Type B pancreatic cell (in vitro differentiated cells): ENCODE data around the gene SNTG2. TPM values are rescaled to one million over a fixed set of nuclear protein-coding genes. Genes with fewer than 3 reads are reported as not detected.

Experiments used
- DNase-seq: peaks from one replicate; pipeline ENCODE4 v3.0.0; 2021; ENCODE audit warnings: mixed read lengths; ENCODE audit not compliant: unreplicated experiment; ENCODE audit errors: extremely low spot score
- H3K27ac Mint-ChIP-seq: 2 replicates; pipeline ENCODE4 v1.8.0; 2021; ENCODE audit warnings: mild to moderate bottlenecking, mixed read lengths
- H3K27me3 Mint-ChIP-seq: 2 replicates; pipeline ENCODE4 v1.8.0; 2021; ENCODE audit warnings: mixed read lengths
- H3K36me3 Mint-ChIP-seq: 2 replicates; pipeline ENCODE4 v1.8.0; 2021; ENCODE audit warnings: mixed read lengths
- H3K4me1 Mint-ChIP-seq: one replicate; pipeline ENCODE4 v1.8.0; 2021; ENCODE audit warnings: mixed read lengths; ENCODE audit not compliant: unreplicated experiment
- H3K4me3 Mint-ChIP-seq: 2 replicates; pipeline ENCODE4 v1.8.0; 2021; ENCODE audit warnings: mild to moderate bottlenecking, mixed read lengths
- H3K9me3 Mint-ChIP-seq: 2 replicates; pipeline ENCODE4 v1.8.0; 2021; ENCODE audit warnings: mixed read lengths
- CTCF ChIP-seq: fragments of 200-600 bp; sonication (generic); conservative IDR thresholded peaks from 2 replicates; pipeline ENCODE4 v1.5.0; 2021; ENCODE audit warnings: antibody characterized with exemption, mild to moderate bottlenecking
- total RNA-seq: library from RNA; stranded (reverse); gene quantifications from 2 replicates; pipeline ENCODE4 v1.2.1, GENCODE V29; 2021; ENCODE audit warnings: low replicate concordance

Gene SNTG2
- total RNA-seq, 1 donor from 2014 or later: 1.1 TPM

- TF ChIP-seq CTCF: no peak
- Mint-ChIP-seq H3K36me3 (no peaks in the 10 kb centered on the region), H3K4me1 (no peaks in the 10 kb centered on the region), H3K4me3 (no peak overlapping the region), H3K27ac (no peak overlapping the region), H3K27me3 (peaks cover 8% of the 10 kb centered on the region), H3K9me3 (no peaks in the 10 kb centered on the region)
- no peak for DNase-seq
Observed at GRCh38 chr2:1310866-1311265, 360.2 kb downstream of the SNTG2 start.

- no peaks in the 10 kb centered on the region for H3K36me3 Mint-ChIP-seq
- H3K27ac Mint-ChIP-seq: no peak overlapping the region
- TF ChIP-seq CTCF: no peak
- no peaks in the 10 kb centered on the region for H3K4me1 Mint-ChIP-seq
- H3K9me3 Mint-ChIP-seq: no peaks in the 10 kb centered on the region
- peaks cover 3% of the 10 kb centered on the region for H3K27me3 Mint-ChIP-seq
- DNase-seq: no peak
- no peak overlapping the region for H3K4me3 Mint-ChIP-seq
Observed at GRCh38 chr2:1313240-1313924, 362.7 kb downstream of the SNTG2 start.

- H3K9me3 Mint-ChIP-seq: no peaks in the 10 kb centered on the region
- H3K4me1 Mint-ChIP-seq: no peaks in the 10 kb centered on the region
Observed at GRCh38 chr2:1314254-1314653, 363.6 kb downstream of the SNTG2 start.

GRCh38 chr2:1318366-1319009, 367.8 kb downstream of the SNTG2 start:
- Mint-ChIP-seq H3K36me3 (no peaks in the 10 kb centered on the region), H3K4me3 (no peak overlapping the region), H3K27ac (no peak overlapping the region), H3K4me1 (no peaks in the 10 kb centered on the region), H3K9me3 (no peaks in the 10 kb centered on the region), H3K27me3 (peaks cover 6% of the 10 kb centered on the region)
- DNase-seq: no peak
- no peak for TF ChIP-seq CTCF

More at GRCh38 chr2:1314254-1314653, 363.6 kb downstream of the SNTG2 start:
- Mint-ChIP-seq H3K4me3 (no peak overlapping the region), H3K36me3 (no peaks in the 10 kb centered on the region), H3K27me3 (peaks cover 3% of the 10 kb centered on the region), H3K27ac (no peak overlapping the region)
- DNase-seq: no peak
- no peak for TF ChIP-seq CTCF

GRCh38 chr2:1319393-1319792, 368.7 kb downstream of the SNTG2 start:
- DNase-seq: no peak
- H3K9me3 Mint-ChIP-seq: no peaks in the 10 kb centered on the region
- no peak overlapping the region for H3K27ac Mint-ChIP-seq
- H3K27me3 Mint-ChIP-seq: peaks cover 6% of the 10 kb centered on the region
- H3K36me3 Mint-ChIP-seq: no peaks in the 10 kb centered on the region
- no peak overlapping the region for H3K4me3 Mint-ChIP-seq
- TF ChIP-seq CTCF: no peak
- no peaks in the 10 kb centered on the region for H3K4me1 Mint-ChIP-seq
